ENCODE results near the gene ITSN1.

- TF ChIP-seq EZH2phosphoT487 (IDR thresholded peaks at IDR 0.05; ENCODE audit: insufficient read depth, low read depth) (no peak), EZH2 (IDR thresholded peaks at IDR 0.05; ENCODE audit: insufficient read depth, poor library complexity, severe bottlenecking) (no peak)
Measured at GRCh38 chr21:33708874-33709273, 66.6 kb downstream of the ITSN1 start.
